OCI-LY7 (cell line): Measurements from ENCODE around the gene SHMT2. TPM values are rescaled to one million over a fixed set of nuclear protein-coding genes. Genes with fewer than 3 reads are reported as not detected.

Experiments used
- BruUV-seq: library from RNA; stranded (reverse); fragments of 400-500 nt; replicated peaks from 2 replicates; lab custom pipeline; 2021; lab: Mats Ljungman, UMichigan
- CTCF ChIA-PET: fragments of 300-600 bp; sonication (Branson Sonifier 250); formaldehyde crosslinking; loops from one replicate; lab custom pipeline; 2022; ENCODE audit warnings: antibody characterized with exemption; ENCODE audit not compliant: unreplicated experiment; lab: Charles Lee
- POLR2A ChIA-PET: fragments of 300-600 bp; sonication (Branson Sonifier 250); formaldehyde crosslinking; loops from one replicate; lab custom pipeline; 2022; ENCODE audit warnings: antibody characterized with exemption; lab: Charles Lee
- DNase-seq: peaks from one replicate; pipeline ENCODE4 v3.0.0-alpha.2; 2015; ENCODE audit warnings: low spot score
- H2AFZ ChIP-seq: fragments of 200-600 bp; sonication (generic), shearing (Covaris generic); 2 replicates; pipeline ENCODE4 v1.6.1; 2014; ENCODE audit warnings: mild to moderate bottlenecking, antibody characterized with exemption, low read length, moderate library complexity
- H3K27ac ChIP-seq: fragments of 200-600 bp; sonication (generic); 2 replicates; pipeline ENCODE4 v1.5.1; 2014; ENCODE audit warnings: mixed run types, low read depth, mild to moderate bottlenecking, moderate library complexity, low read length, inconsistent platforms; ENCODE audit not compliant: poor library complexity, severe bottlenecking
- H3K36me3 ChIP-seq: fragments of 200-600 bp; sonication (generic); 2 replicates; pipeline ENCODE4 v1.6.1; 2014; ENCODE audit warnings: mild to moderate bottlenecking, antibody characterized with exemption, low read length, moderate library complexity, mixed read lengths; ENCODE audit not compliant: insufficient read depth
- H3K4me1 ChIP-seq: fragments of 200-600 bp; sonication (generic); 2 replicates; pipeline ENCODE4 v1.5.1; 2014; ENCODE audit warnings: mild to moderate bottlenecking, low read length; ENCODE audit not compliant: insufficient read depth, poor library complexity, severe bottlenecking
- H3K4me2 ChIP-seq: fragments of 200-600 bp; sonication (generic); 2 replicates; pipeline ENCODE4 v1.6.1; 2014; ENCODE audit warnings: mild to moderate bottlenecking, low read length
- H3K4me3 ChIP-seq: fragments of 200-600 bp; sonication (generic); 2 replicates; pipeline ENCODE4 v1.5.1; 2014; ENCODE audit warnings: mild to moderate bottlenecking, low read depth, low read length; ENCODE audit not compliant: poor library complexity, severe bottlenecking
- H3K79me2 ChIP-seq: fragments of 200-600 bp; sonication (generic); 2 replicates; pipeline ENCODE4 v1.6.1; 2016; ENCODE audit warnings: low read depth, mild to moderate bottlenecking, low read length, moderate library complexity, mixed read lengths; ENCODE audit not compliant: insufficient read depth
- H3K9me2 ChIP-seq: fragments of 200-600 bp; sonication (generic); 2 replicates; pipeline ENCODE4 v1.6.1; 2016; ENCODE audit warnings: mild to moderate bottlenecking, low read length, mixed read lengths; ENCODE audit not compliant: insufficient read depth
- H3K9me3 ChIP-seq: fragments of 200-600 bp; sonication (generic); 2 replicates; pipeline ENCODE4 v1.6.1; 2014; ENCODE audit warnings: mild to moderate bottlenecking, mixed run types, low read length, mixed read lengths
- H4K20me1 ChIP-seq: fragments of 200-600 bp; sonication (generic); 2 replicates; pipeline ENCODE4 v1.6.1; 2014; ENCODE audit warnings: mild to moderate bottlenecking, antibody characterized with exemption, low read length, moderate library complexity, mixed read lengths; ENCODE audit not compliant: insufficient read depth
- EZH2phosphoT487 ChIP-seq: fragments of 200-600 bp; sonication (generic); IDR thresholded peaks from 2 replicates; pipeline ENCODE4 v1.6.1; 2018; ENCODE audit warnings: low read depth, borderline replicate concordance, mild to moderate bottlenecking, mixed run types, antibody characterized with exemption, low read length, moderate library complexity, mixed read lengths
- intact Hi-C: fragments of 100-400 bp; cut with micrococcal nuclease; formaldehyde crosslinking; loops from one replicate; pipeline ENCODE4 v1.10.0; 2022; ENCODE audit not compliant: unreplicated experiment
- total RNA-seq, 2 experiments: library from RNA; depleted of rRNA in 1 of 2; stranded (reverse); fragments of >200 nt in 1 of 2; shearing (Covaris generic) in 1 of 2; gene quantifications; 2 replicates each; pipeline ENCODE4 v1.2.3, GENCODE V29; 2014 to 2022
- TF ChIP-seq, protein P1 (sequence below): fragments of 200-600 bp; sonication (generic); conservative IDR thresholded peaks from 2 replicates; pipeline ENCODE4 v1.5.1; 2014; ENCODE audit warnings: mild to moderate bottlenecking, antibody characterized with exemption, low read length, moderate library complexity, mixed read lengths

Gene SHMT2
- total RNA-seq, 2 experiments from 2014 or later, result 394 to 415 TPM

DNA sequence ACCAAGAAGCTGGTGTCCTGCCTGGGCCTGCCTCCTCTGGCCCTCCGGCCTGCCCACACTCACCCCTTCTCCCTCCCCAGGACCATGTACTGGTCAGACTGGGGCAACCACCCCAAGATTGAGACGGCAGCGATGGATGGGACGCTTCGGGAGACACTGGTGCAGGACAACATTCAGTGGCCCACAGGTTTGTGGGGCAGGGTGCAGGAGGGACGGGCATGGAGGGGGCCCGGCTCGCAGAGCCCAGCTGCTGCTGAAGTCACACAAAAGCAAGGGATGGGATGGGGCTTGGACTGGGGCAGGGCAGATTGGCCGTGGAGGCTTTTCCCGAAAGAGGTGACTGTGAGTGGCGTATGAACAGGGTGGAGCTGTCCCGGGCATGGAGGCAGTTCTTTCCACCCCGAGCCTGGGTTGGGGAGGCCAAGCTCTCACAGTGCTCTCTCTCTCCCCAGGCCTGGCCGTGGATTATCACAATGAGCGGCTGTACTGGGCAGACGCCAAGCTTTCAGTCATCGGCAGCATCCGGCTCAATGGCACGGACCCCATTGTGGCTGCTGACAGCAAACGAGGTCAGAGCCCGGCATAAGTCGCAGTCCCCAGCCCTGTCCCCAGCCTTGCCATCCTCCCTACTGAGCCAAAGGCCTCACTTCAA lies 20.8 kb upstream of the SHMT2 start:
- BruUV-seq, result no TSS peak
- intact Hi-C loops, result no loop called here

DNA sequence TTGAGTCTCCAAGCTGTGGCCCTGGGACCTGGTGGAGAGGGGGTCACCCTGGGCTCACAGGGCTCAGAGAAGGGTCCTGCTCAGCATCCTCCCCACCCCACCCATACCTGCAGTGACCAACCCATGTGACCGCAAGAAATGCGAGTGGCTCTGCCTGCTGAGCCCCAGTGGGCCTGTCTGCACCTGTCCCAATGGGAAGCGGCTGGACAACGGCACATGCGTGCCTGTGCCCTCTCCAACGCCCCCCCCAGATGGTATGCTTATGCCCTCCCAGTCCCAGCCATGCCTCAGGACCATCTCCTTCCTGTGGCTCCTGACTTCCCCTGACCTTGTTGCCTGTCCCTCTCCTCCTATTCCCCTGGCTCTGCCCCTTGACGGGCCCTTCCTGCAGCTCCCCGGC lies 19.6 kb upstream of the SHMT2 start:
- no peak overlapping the region for H2AFZ ChIP-seq
- BruUV-seq, result no TSS peak

More for the DNA sequence above, 20.8 kb upstream of the SHMT2 start:
- no peaks in the 10 kb centered on the region for H3K36me3 ChIP-seq
- TF ChIP-seq EZH2phosphoT487, result no peak
- TF ChIP-seq, protein P1, sequence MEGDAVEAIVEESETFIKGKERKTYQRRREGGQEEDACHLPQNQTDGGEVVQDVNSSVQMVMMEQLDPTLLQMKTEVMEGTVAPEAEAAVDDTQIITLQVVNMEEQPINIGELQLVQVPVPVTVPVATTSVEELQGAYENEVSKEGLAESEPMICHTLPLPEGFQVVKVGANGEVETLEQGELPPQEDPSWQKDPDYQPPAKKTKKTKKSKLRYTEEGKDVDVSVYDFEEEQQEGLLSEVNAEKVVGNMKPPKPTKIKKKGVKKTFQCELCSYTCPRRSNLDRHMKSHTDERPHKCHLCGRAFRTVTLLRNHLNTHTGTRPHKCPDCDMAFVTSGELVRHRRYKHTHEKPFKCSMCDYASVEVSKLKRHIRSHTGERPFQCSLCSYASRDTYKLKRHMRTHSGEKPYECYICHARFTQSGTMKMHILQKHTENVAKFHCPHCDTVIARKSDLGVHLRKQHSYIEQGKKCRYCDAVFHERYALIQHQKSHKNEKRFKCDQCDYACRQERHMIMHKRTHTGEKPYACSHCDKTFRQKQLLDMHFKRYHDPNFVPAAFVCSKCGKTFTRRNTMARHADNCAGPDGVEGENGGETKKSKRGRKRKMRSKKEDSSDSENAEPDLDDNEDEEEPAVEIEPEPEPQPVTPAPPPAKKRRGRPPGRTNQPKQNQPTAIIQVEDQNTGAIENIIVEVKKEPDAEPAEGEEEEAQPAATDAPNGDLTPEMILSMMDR, result no peak
- H2AFZ ChIP-seq, result no peak overlapping the region
- no peak overlapping the region for H3K27ac ChIP-seq
- H3K4me3 ChIP-seq, result no peak overlapping the region
- POLR2A ChIA-PET, result no interaction called here
- H3K4me2 ChIP-seq, result no peak overlapping the region
- no peaks in the 10 kb centered on the region for H4K20me1 ChIP-seq
- H3K79me2 ChIP-seq, result no peaks in the 10 kb centered on the region
- no peak for DNase-seq
- no peaks in the 10 kb centered on the region for H3K9me3 ChIP-seq
- CTCF ChIA-PET, result no interaction called here
- H3K9me2 ChIP-seq, result no peaks in the 10 kb centered on the region
- peaks cover 28% of the 10 kb centered on the region for H3K4me1 ChIP-seq

DNA sequence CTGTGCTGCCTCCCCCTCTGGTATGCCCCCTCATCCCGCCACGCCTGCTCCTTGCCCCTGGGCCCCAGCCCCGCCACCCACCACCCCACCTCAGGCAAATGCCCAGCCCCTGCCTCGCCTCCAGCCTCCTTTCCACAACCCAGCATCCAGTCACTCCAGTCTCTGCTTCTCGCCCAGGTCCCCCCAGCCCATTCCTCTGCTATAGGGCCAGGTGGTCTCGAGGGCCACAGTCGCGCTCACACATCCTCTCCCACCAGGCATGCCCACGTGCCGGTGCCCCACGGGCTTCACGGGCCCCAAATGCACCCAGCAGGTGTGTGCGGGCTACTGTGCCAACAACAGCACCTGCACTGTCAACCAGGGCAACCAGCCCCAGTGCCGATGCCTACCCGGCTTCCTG lies 19.1 kb upstream of the SHMT2 start:
- H2AFZ ChIP-seq, result peak overlapping the region; percentile 15; the same call in 1 of the 2 replicates
- H3K79me2 ChIP-seq, result no peaks in the 10 kb centered on the region
- H3K27ac ChIP-seq, result no peak overlapping the region
- DNase-seq, result no peak
- no peaks in the 10 kb centered on the region for H4K20me1 ChIP-seq
- intact Hi-C loops, result no loop called here
- POLR2A ChIA-PET, result no interaction called here
- H3K4me2 ChIP-seq, result peak overlapping the region; percentile 59; the same call in 1 of the 2 replicates
- no TSS peak for BruUV-seq
- no peaks in the 10 kb centered on the region for H3K9me3 ChIP-seq
- CTCF ChIA-PET, result no interaction called here
- H3K36me3 ChIP-seq, result no peaks in the 10 kb centered on the region
- no peak overlapping the region for H3K4me3 ChIP-seq
- no peaks in the 10 kb centered on the region for H3K9me2 ChIP-seq
- no peak for TF ChIP-seq EZH2phosphoT487
- TF ChIP-seq, protein P1, result no peak
- peaks cover 45% of the 10 kb centered on the region for H3K4me1 ChIP-seq

More for the DNA sequence above, 19.6 kb upstream of the SHMT2 start:
- Histone ChIP-seq H3K4me3 (no peak overlapping the region), H3K4me2 (no peak overlapping the region), H3K27ac (no peak overlapping the region), H3K9me3 (no peaks in the 10 kb centered on the region), H3K4me1 (peaks cover 39% of the 10 kb centered on the region), H3K79me2 (no peaks in the 10 kb centered on the region), H3K9me2 (no peaks in the 10 kb centered on the region), H4K20me1 (no peaks in the 10 kb centered on the region), H3K36me3 (no peaks in the 10 kb centered on the region)
- intact Hi-C loops, result no loop called here
- CTCF ChIA-PET, result no interaction called here
- POLR2A ChIA-PET, result no interaction called here
- no peak for DNase-seq
- no peak for TF ChIP-seq EZH2phosphoT487
- TF ChIP-seq, protein P1, result no peak
